K562 (cell line): Measurements from ENCODE around the gene PRKAG2. TPM values are rescaled to one million over a fixed set of nuclear protein-coding genes. Genes with fewer than 3 reads are reported as not detected.
A peak's percentile ranks its signal among the peaks of the same experiment; 100 is the strongest.

Source experiments
- ATAC-seq: fragments of 200-7000 bp; cut with Tn5 transposase; 3 replicates; pipeline ENCODE4 v1.9.1; 2020; ENCODE audit warnings: moderate library complexity
- BruUV-seq: library from RNA; stranded (reverse); fragments of 400-500 nt; replicated peaks from 2 replicates; lab custom pipeline; 2021; lab: Mats Ljungman, UMichigan
- CTCF ChIA-PET: fragments of 300-600 bp; formaldehyde crosslinking; extraction: SDS; loops from one replicate; lab custom pipeline; 2021; ENCODE audit warnings: low intra/inter-chr PET ratio; lab: Yijun Ruan, JAX
- POLR2A ChIA-PET: fragments of 300-600, 350-650 bp; sonication (Branson Sonifier 250); formaldehyde crosslinking; extraction: SDS; loops from one replicate; lab custom pipeline; 2021; ENCODE audit warnings: antibody characterized with exemption, inconsistent platforms; lab: Yijun Ruan, JAX
- DNase-seq, 4 experiments: peaks; one replicate each; pipeline versions ENCODE4 v3.0.0 to v3.0.0-alpha.2; 2011 to 2018; ENCODE audit warnings: low spot score in 3 of 4, mixed read lengths in 3 of 4; ENCODE audit errors: extremely low read depth in 1 of 4
- FAIRE-seq: peaks from 2 replicates; lab custom pipeline; 2011; peaks lifted over from hg19 to GRCh38; lab: Jason Lieb, UNC
- H2AFZ ChIP-seq: 2 replicates; pipeline ENCODE4 v1.6.0; 2011; ENCODE audit warnings: low read depth, low read length, control low read depth, inconsistent platforms
- H3K27ac ChIP-seq: fragments of 200-600 bp; 3 replicates; pipeline ENCODE4 v1.8.0; 2011; ENCODE audit warnings: low read depth, mild to moderate bottlenecking, control low read depth, inconsistent platforms, low read length, moderate library complexity, mixed read lengths; ENCODE audit errors: extremely low read depth
- H3K27me3 ChIP-seq, 2 experiments: fragments of 300-600 bp in 1 of 2; 2 replicates in 1 of 2; 3 replicates in 1 of 2; pipeline versions ENCODE4 v1.6.0 to v1.8.0; 2011; ENCODE audit warnings: inconsistent platforms in 2 of 2, low read length in 2 of 2, mild to moderate bottlenecking in 1 of 2, mixed read lengths in 1 of 2, moderate library complexity in 1 of 2; ENCODE audit not compliant: control insufficient read depth in 2 of 2, insufficient read depth in 2 of 2
- H3K36me3 ChIP-seq: fragments of 300-600 bp; 3 replicates; pipeline ENCODE4 v1.8.0; 2011; ENCODE audit warnings: mild to moderate bottlenecking, low read length, inconsistent platforms; ENCODE audit not compliant: control insufficient read depth, insufficient read depth
- H3K4me1 ChIP-seq, 2 experiments: fragments of 200-600 bp in 1 of 2; replicated peaks in 1 of 2; 2 replicates in 1 of 2; 3 replicates in 1 of 2; pipeline versions ENCODE4 v1.5.1 to v1.8.0; 2011; ENCODE audit warnings: inconsistent platforms in 2 of 2, low read length in 2 of 2, mild to moderate bottlenecking in 1 of 2, mixed read lengths in 1 of 2, moderate library complexity in 1 of 2; ENCODE audit not compliant: control insufficient read depth in 2 of 2, insufficient read depth in 2 of 2
- H3K4me2 ChIP-seq: 2 replicates; pipeline ENCODE4 v1.6.1; 2011; ENCODE audit warnings: low read length, control low read depth, inconsistent platforms, mixed read lengths; ENCODE audit not compliant: insufficient read depth
- H3K4me3 ChIP-seq: fragments of 200-600 bp; sonication (generic), shearing (Covaris generic); 2 replicates; pipeline ENCODE4 v1.5.1; 2016; ENCODE audit warnings: control low read depth, inconsistent platforms
- H3K79me2 ChIP-seq: fragments of 200-600 bp; 3 replicates; pipeline ENCODE4 v1.8.0; 2011; ENCODE audit warnings: low read length, inconsistent platforms; ENCODE audit not compliant: control insufficient read depth, insufficient read depth
- H3K9ac ChIP-seq, 2 experiments: 2 replicates each; pipeline versions ENCODE4 v1.6.0 to v1.6.1; 2011; ENCODE audit warnings: low read depth in 2 of 2, low read length in 2 of 2, control low read depth in 1 of 2, inconsistent platforms in 1 of 2, mild to moderate bottlenecking in 1 of 2, mixed read lengths in 1 of 2; ENCODE audit not compliant: insufficient read depth in 1 of 2
- H3K9me1 ChIP-seq: one replicate; pipeline ENCODE4 v1.6.0; 2011; ENCODE audit warnings: inconsistent platforms, mild to moderate bottlenecking, low read length, moderate library complexity; ENCODE audit not compliant: control insufficient read depth, insufficient read depth
- H3K9me3 ChIP-seq: replicated peaks from 2 replicates; pipeline ENCODE4 v1.5.1; 2011; ENCODE audit warnings: low read depth, low read length, inconsistent platforms; ENCODE audit not compliant: control insufficient read depth, insufficient read depth
- H4K20me1 ChIP-seq: replicated peaks from 2 replicates; pipeline ENCODE4 v1.6.1; 2011; ENCODE audit warnings: low read length, inconsistent platforms, mixed read lengths; ENCODE audit not compliant: control insufficient read depth, insufficient read depth
- ATF1 ChIP-seq, 2 experiments: fragments of 450-650 bp in 1 of 2; IDR thresholded peaks; 2 replicates each; pipeline ENCODE4 v1.6.1; 2016; ENCODE audit warnings: missing compliant biosample characterization in 1 of 2, missing genetic modification characterization in 1 of 2
- CREM ChIP-seq: IDR thresholded peaks from 2 replicates; pipeline ENCODE4 v1.6.1; 2014; ENCODE audit warnings: antibody characterized with exemption, low read depth
- CTBP1 ChIP-seq: fragments of 450-650 bp; IDR thresholded peaks from 2 replicates; pipeline ENCODE4 v1.6.1; 2016; ENCODE audit warnings: borderline replicate concordance
- EZH2 ChIP-seq: IDR thresholded peaks from 2 replicates; pipeline ENCODE4 v1.6.1; 2012; ENCODE audit warnings: low read depth, mild to moderate bottlenecking, inconsistent platforms, low read length, borderline replicate concordance
- FOSL1 ChIP-seq: fragments of 200-800 bp; sonication (Bioruptor generic); conservative IDR thresholded peaks from 2 replicates; pipeline ENCODE4 v1.6.1; 2016; ENCODE audit warnings: missing genetic modification characterization, missing compliant biosample characterization
- FOXA3 ChIP-seq, 2 experiments: fragments of 450-650 bp in 1 of 2; sonication (generic) in 1 of 2; formaldehyde crosslinking; IDR thresholded peaks in 1 of 2; conservative IDR thresholded peaks in 1 of 2; 2 replicates each; pipeline versions ENCODE4 v1.4.0 to v1.8.0; 2020 to 2022; ENCODE audit warnings: mild to moderate bottlenecking in 2 of 2, missing genetic modification reagents in 1 of 2
- HBP1 ChIP-seq: fragments of 450-650 bp; formaldehyde crosslinking; IDR thresholded peaks from 2 replicates; pipeline ENCODE4 v1.4.0; 2022; ENCODE audit warnings: missing genetic modification characterization
- JUND ChIP-seq, 2 experiments: IDR thresholded peaks; 2 replicates in 1 of 2; 3 replicates in 1 of 2; pipeline ENCODE4 v1.6.1; 2011; ENCODE audit warnings: borderline replicate concordance in 2 of 2, low read depth in 2 of 2, low read length in 2 of 2, improper control_type of control experiment in 1 of 2, missing biosample characterization in 1 of 2, missing genetic modification characterization in 1 of 2, missing genetic modification reagents in 1 of 2
- MEIS2 ChIP-seq: fragments of 450-650 bp; IDR thresholded peaks from 2 replicates; pipeline ENCODE4 v1.6.1; 2014; ENCODE audit warnings: mild to moderate bottlenecking; ENCODE audit not compliant: partially characterized antibody
- NCOR1 ChIP-seq: fragments of 450-650 bp; IDR thresholded peaks from 2 replicates; pipeline ENCODE4 v1.6.1; 2016; ENCODE audit warnings: mild to moderate bottlenecking, moderate library complexity
- NR2C1 ChIP-seq, 2 experiments: fragments of 450-650 bp; IDR thresholded peaks; 2 replicates each; pipeline ENCODE4 v1.6.1; 2017; ENCODE audit warnings: mild to moderate bottlenecking in 2 of 2, antibody characterized with exemption in 1 of 2, inconsistent platforms in 1 of 2, missing compliant biosample characterization in 1 of 2, missing genetic modification characterization in 1 of 2
- PKNOX1 ChIP-seq: fragments of 450-650 bp; IDR thresholded peaks from 2 replicates; pipeline ENCODE4 v1.6.1; 2016
- SMARCA5 ChIP-seq: fragments of 450-650 bp; IDR thresholded peaks from 2 replicates; pipeline ENCODE4 v1.6.1; 2016
- TSC22D4 ChIP-seq: fragments of 450-650 bp; IDR thresholded peaks from 2 replicates; pipeline ENCODE4 v1.6.1; 2016; ENCODE audit warnings: missing genetic modification characterization, missing biosample characterization, control low read depth
- ZNF395 ChIP-seq: fragments of 200-800 bp; sonication (Bioruptor generic); IDR thresholded peaks from 2 replicates; pipeline ENCODE4 v1.6.1; 2017; ENCODE audit warnings: missing genetic modification characterization, missing compliant biosample characterization
- WGBS: fragments of 100-300 bp; shearing (Covaris generic); methylation state at CpG from one replicate; pipeline ENCODE4 v1.1.6; 2016; ENCODE audit warnings: low coverage, mixed read lengths; ENCODE audit not compliant: insufficient coverage; ENCODE audit errors: missing lambda C conversion rate; 5-methylcytosine and 5-hydroxymethylcytosine counted together
- in situ Hi-C: fragments of 300-500 bp; cut with MboI; formaldehyde crosslinking; loops from 4 replicates; pipeline ENCODE4 v1.15.0; 2018; ENCODE audit warnings: inconsistent platforms, mixed read lengths
- intact Hi-C: fragments of 100-400 bp; cut with micrococcal nuclease; formaldehyde crosslinking; loops from 2 replicates; pipeline ENCODE4 v1.14.2; 2022
- polyA plus RNA-seq, 8 experiments: library from polyadenylated mRNA; depleted of rRNA in 4 of 8; stranded (reverse) in 5 of 8; unstranded in 3 of 8; fragments of >200 nt; fragmentation: Nextera tagmentation in 2 of 8; fragmentation: Illumina TruSeq in 1 of 8; extraction: Ambion mirVana in 2 of 8; extraction: Trizol in 1 of 8; gene quantifications; 2 replicates each; pipeline versions ENCODE4 v1.2.1 to v1.2.3, GENCODE V29; 2011 to 2014; ENCODE audit warnings: inconsistent platforms in 1 of 8, missing spikeins in 1 of 8
- total RNA-seq, 7 experiments: library from RNA; depleted of rRNA in 6 of 7; stranded (reverse); fragments of >200 nt in 6 of 7; fragmentation: Illumina TruSeq in 2 of 7; extraction: Trizol in 2 of 7; gene quantifications; 2 replicates each; pipeline versions ENCODE4 v1.2.1 to v1.2.3, GENCODE V29; 2011 to 2021; ENCODE audit warnings: low replicate concordance in 1 of 7
- TF ChIP-seq, protein P1 (sequence below): sonication (generic); formaldehyde crosslinking; IDR thresholded peaks from 2 replicates; pipeline ENCODE4 v1.9.0; 2022; ENCODE audit warnings: mild to moderate bottlenecking, missing genetic modification reagents

Gene PRKAG2
- total and polyA plus RNA-seq, 9 of the 15 experiments (the other 6 are each of a cell fraction or from before 2014, with no cell fraction given) = 0.99 to 5.6 (median 3.3) TPM

DNA sequence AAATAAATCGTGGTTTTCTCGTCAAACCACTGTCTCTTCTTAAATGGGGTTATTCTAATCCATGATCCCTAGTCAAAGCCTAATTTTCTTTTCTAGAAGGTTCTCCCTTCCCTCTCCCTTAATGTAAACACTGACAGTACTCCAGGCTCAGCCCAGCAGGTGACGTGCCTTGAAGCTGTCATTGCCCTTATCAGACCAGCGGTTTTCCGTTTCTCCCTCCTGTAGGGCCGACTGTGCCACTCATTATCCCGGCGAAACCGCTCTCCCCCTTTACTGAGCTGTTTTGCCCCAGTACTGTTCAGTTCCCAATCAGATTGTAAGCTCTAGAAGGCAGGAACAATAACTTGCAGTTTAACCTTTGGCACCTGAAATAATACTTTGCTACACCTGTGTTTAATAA, 203.7 kb downstream of the PRKAG2 start:
- Histone ChIP-seq H3K79me2 (no peaks in the 10 kb centered on the region), H4K20me1 (no peaks in the 10 kb centered on the region), H3K4me2 (no peak overlapping the region), H3K27me3 (peaks cover 47 to 59% of the 10 kb centered on the region in 2 experiments), H3K27ac (no peak overlapping the region), H3K4me3 (no peak overlapping the region)
- intact Hi-C loops = no loop called here
- ATAC-seq = peak; percentile 48; the same call in 2 of the 3 replicates
- TF ChIP-seq JUND (IDR thresholded peaks at IDR 0.05; ENCODE audit: borderline replicate concordance, low read depth, low read length) (0 out of 2 replicates have a peak, but pooled peaks have one; percentile 3), JUND (tag; IDR thresholded peaks at IDR 0.05; ENCODE audit: borderline replicate concordance, low read depth, low read length) (no peak; the same call in 2 of the 3 replicates), CREM (peak; percentile 43; the same call in 1 of the 2 replicates), CTBP1 (no peak), ZNF395 (CRISPR knock-in tag) (no peak), TSC22D4 (tag) (no peak), EZH2 (0 out of 2 replicates have a peak, but pooled peaks have one; percentile 62), NCOR1 (no peak), FOSL1 (tag) (0 out of 2 replicates have a peak, but pooled peaks have one; percentile 48), FOXA3 (CRISPR knock-in tag; conservative IDR thresholded peaks at IDR 0.05 in 1 of 2, IDR thresholded peaks at IDR 0.05 in 1 of 2) (0 out of 4 replicates have a peak, but pooled peaks of 1 of the 2 experiments have one; percentile 16), ATF1 (CRISPR knock-in tag; IDR thresholded peaks at IDR 0.05) (no peak), ATF1 (tag; IDR thresholded peaks at IDR 0.05) (peak; percentile 56; the same call in 1 of the 2 replicates), PKNOX1 (peak; percentile 70), SMARCA5 (no peak), NR2C1 (IDR thresholded peaks at IDR 0.05) (no peak), NR2C1 (tag; IDR thresholded peaks at IDR 0.05) (no peak), HBP1 (CRISPR knock-in tag) (no peak), MEIS2 (peak; percentile 26)
- TF ChIP-seq, protein P1, sequence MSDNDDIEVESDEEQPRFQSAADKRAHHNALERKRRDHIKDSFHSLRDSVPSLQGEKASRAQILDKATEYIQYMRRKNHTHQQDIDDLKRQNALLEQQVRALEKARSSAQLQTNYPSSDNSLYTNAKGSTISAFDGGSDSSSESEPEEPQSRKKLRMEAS (CRISPR knock-in tag) = no peak
- TF ChIP-seq, all 486 proteins: peak for 8
- CTCF ChIA-PET = no interaction called here
- Histone ChIP-seq H3K9me1 (no peaks in the 10 kb centered on the region), H3K4me1 (0 out of 5 replicates have a peak, but pooled peaks cover 0 to 3% of the 10 kb centered on the region in 2 experiments), H3K36me3 (no peaks in the 10 kb centered on the region), H2AFZ (no peak overlapping the region), H3K9ac (no peak overlapping the region), H3K9me3 (no peaks in the 10 kb centered on the region)
- POLR2A ChIA-PET = no interaction called here
- in situ Hi-C loops = no loop called here
- FAIRE-seq (no peak), DNase-seq (peak in 1 of 4 experiments; percentile 14)
- 0% methylated on average over 9 of the region's 9 CpGs for WGBS
- BruUV-seq = no TSS peak
